ENCODE results near the gene ADGRG6. TPM values are rescaled to one million over a fixed set of nuclear protein-coding genes. Genes with fewer than 3 reads are reported as not detected.

Gene ADGRG6
- total and polyA plus RNA-seq, 10 donors: 0.24 to 29.0 (median 15.4) TPM

- H3K4me1 ChIP-seq: peaks cover 0 to 4% (median 0%) of the 10 kb centered on the region in 6 donors
- intact Hi-C loops (cut with DNase I; ENCODE audit: low total_unique reads): loop anchor here (10.0 kb wide), 1 partner anchor 232 kb away; no protein-coding TSS in a partner anchor
- H3K9me3 ChIP-seq: no peaks in the 10 kb centered on the region
- TF ChIP-seq POLR2A (IDR thresholded peaks at IDR 0.05) (no peak), CTCF (IDR thresholded peaks at IDR 0.05 in 8 of 11, conservative IDR thresholded peaks at IDR 0.05 in 3 of 11) (no peak), POLR2AphosphoS5 (IDR thresholded peaks at IDR 0.05) (no peak)
- no peak overlapping the region for H3K27ac ChIP-seq
- no peak overlapping the region for H3K4me3 ChIP-seq
- H3K27me3 ChIP-seq (replicated peaks in 1 of 7): no peaks in the 10 kb centered on the region
- DNase-seq: no peak
- 89 to 97% (median 92%) methylated on average over 4 of the region's 4 CpGs for WGBS, 5 donors
- no peaks in the 10 kb centered on the region for H3K36me3 ChIP-seq
Observed at GRCh38 chr6:142386657-142387056, 84.8 kb downstream of the ADGRG6 start.

- no peaks in the 10 kb centered on the region for H3K27me3 ChIP-seq (replicated peaks in 1 of 7)
- H3K4me1 ChIP-seq: peaks cover 0 to 4% (median 0%) of the 10 kb centered on the region in 6 donors
- TF ChIP-seq POLR2A (IDR thresholded peaks at IDR 0.05): no peak
- no peak for TF ChIP-seq POLR2AphosphoS5 (IDR thresholded peaks at IDR 0.05)
- TF ChIP-seq CTCF (IDR thresholded peaks at IDR 0.05 in 8 of 11, conservative IDR thresholded peaks at IDR 0.05 in 3 of 11): peak in 9 of 11 experiments; percentile 12 to 50 (median 43)
- WGBS, 5 donors: 22 to 45% (median 37%) methylated on average over 4 of the region's 4 CpGs
- intact Hi-C loops (cut with DNase I; ENCODE audit: low total_unique reads): loop anchor here (10.0 kb wide), 1 partner anchor 233 kb away; no protein-coding TSS in a partner anchor
- H3K4me3 ChIP-seq: no peak overlapping the region
- H3K9me3 ChIP-seq: no peaks in the 10 kb centered on the region
- H3K27ac ChIP-seq: no peak overlapping the region
- no peak for DNase-seq
- H3K36me3 ChIP-seq: no peaks in the 10 kb centered on the region
Observed at GRCh38 chr6:142387997-142388815, 86.4 kb downstream of the ADGRG6 start.

- no peak for DNase-seq
- Histone ChIP-seq H3K4me1 (peaks cover 0 to 16% (median 0%) of the 10 kb centered on the region in 6 donors), H3K4me3 (no peak overlapping the region), H3K9me3 (no peaks in the 10 kb centered on the region), H3K27ac (no peak overlapping the region), H3K27me3 (replicated peaks in 1 of 7) (no peaks in the 10 kb centered on the region), H3K36me3 (no peaks in the 10 kb centered on the region)
- TF ChIP-seq CTCF (IDR thresholded peaks at IDR 0.05 in 8 of 11, conservative IDR thresholded peaks at IDR 0.05 in 3 of 11): no peak
- no peak for TF ChIP-seq POLR2AphosphoS5 (IDR thresholded peaks at IDR 0.05)
- TF ChIP-seq POLR2A (IDR thresholded peaks at IDR 0.05): no peak
- intact Hi-C loops (cut with DNase I; ENCODE audit: low total_unique reads): no loop called here
- WGBS, 5 donors: 71 to 79% (median 73%) methylated on average over 3 of the region's 3 CpGs
Observed at GRCh38 chr6:142395266-142395665, 93.5 kb downstream of the ADGRG6 start.

- Histone ChIP-seq H3K27ac (no peak overlapping the region), H3K27me3 (replicated peaks in 1 of 7) (no peaks in the 10 kb centered on the region), H3K9me3 (no peaks in the 10 kb centered on the region), H3K4me1 (peaks cover 0 to 16% (median 0%) of the 10 kb centered on the region in 6 donors), H3K36me3 (no peaks in the 10 kb centered on the region), H3K4me3 (no peak overlapping the region)
- TF ChIP-seq POLR2A (IDR thresholded peaks at IDR 0.05): no peak
- no peak for TF ChIP-seq POLR2AphosphoS5 (IDR thresholded peaks at IDR 0.05)
- no peak for TF ChIP-seq CTCF (IDR thresholded peaks at IDR 0.05 in 8 of 11, conservative IDR thresholded peaks at IDR 0.05 in 3 of 11)
- WGBS, 5 donors: 73 to 81% (median 78%) methylated on average over 1 of the region's 1 CpG
- intact Hi-C loops (cut with DNase I; ENCODE audit: low total_unique reads): no loop called here
- DNase-seq: no peak
Observed at GRCh38 chr6:142395768-142396231, 94.0 kb downstream of the ADGRG6 start.
